Thyroid gland (tissue), 4 donors: Measurements from ENCODE around the gene NPFF.

Experiments used
- POLR2A ChIP-seq, 2 donors: fragments of 450-650 bp; IDR thresholded peaks; one replicate each; pipeline ENCODE4 v1.6.1; 2017; ENCODE audit warnings: antibody characterized with exemption in 2 of 2, mild to moderate bottlenecking in 2 of 2, moderate library complexity in 1 of 2
- TF ChIP-seq, protein P1 (sequence below), 6 experiments: fragments of 200-600 bp in 3 of 6; fragments of 450-650 bp in 3 of 6; sonication (generic) in 3 of 6; IDR thresholded peaks; one replicate each; pipeline ENCODE4 v1.5.1; 2016 to 2019; ENCODE audit warnings: antibody characterized with exemption in 6 of 6, mild to moderate bottlenecking in 2 of 6, inconsistent platforms in 1 of 6, moderate library complexity in 1 of 6

DNA sequence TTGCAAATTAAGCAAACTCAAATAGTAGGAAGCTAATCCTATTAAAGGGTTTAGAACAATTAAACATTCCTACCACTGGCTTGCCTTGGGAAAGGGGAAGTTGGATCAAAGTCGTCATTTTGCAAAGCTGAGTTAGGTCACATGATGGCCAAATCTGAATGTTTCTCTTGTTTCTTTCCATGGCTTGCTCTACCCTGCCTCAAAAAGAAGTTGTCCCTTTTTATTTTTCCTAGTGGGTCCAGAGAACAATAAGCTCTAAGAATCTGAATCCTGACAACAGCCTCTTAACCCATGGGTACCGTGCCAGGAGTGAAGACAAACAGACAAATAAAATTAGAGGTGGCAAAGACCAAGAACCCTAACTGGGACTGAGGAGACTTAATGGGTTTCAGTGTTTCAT is 26.2 kb upstream of the NPFF start:
- TF ChIP-seq, protein P1, sequence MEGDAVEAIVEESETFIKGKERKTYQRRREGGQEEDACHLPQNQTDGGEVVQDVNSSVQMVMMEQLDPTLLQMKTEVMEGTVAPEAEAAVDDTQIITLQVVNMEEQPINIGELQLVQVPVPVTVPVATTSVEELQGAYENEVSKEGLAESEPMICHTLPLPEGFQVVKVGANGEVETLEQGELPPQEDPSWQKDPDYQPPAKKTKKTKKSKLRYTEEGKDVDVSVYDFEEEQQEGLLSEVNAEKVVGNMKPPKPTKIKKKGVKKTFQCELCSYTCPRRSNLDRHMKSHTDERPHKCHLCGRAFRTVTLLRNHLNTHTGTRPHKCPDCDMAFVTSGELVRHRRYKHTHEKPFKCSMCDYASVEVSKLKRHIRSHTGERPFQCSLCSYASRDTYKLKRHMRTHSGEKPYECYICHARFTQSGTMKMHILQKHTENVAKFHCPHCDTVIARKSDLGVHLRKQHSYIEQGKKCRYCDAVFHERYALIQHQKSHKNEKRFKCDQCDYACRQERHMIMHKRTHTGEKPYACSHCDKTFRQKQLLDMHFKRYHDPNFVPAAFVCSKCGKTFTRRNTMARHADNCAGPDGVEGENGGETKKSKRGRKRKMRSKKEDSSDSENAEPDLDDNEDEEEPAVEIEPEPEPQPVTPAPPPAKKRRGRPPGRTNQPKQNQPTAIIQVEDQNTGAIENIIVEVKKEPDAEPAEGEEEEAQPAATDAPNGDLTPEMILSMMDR (IDR thresholded peaks at IDR 0.05) = no peak
- TF ChIP-seq POLR2A (IDR thresholded peaks at IDR 0.05) = no peak
